ENCODE data around the gene SLC38A3.

GRCh38 chr3:50167841-50168209, 37.2 kb upstream of the SLC38A3 start:
- TF ChIP-seq CTCF (IDR thresholded peaks at IDR 0.05; ENCODE audit: control extremely low read depth in 1 of 3, insufficient read depth in 1 of 3, low read depth in 1 of 3, low read length in 3 of 3), result no peak
- TF ChIP-seq YY1 (IDR thresholded peaks at IDR 0.05; ENCODE audit: low read depth, low read length), result no peak
- TF ChIP-seq EP300 (IDR thresholded peaks at IDR 0.05; ENCODE audit: borderline replicate concordance in 1 of 2, low read depth in 2 of 2, low read length in 2 of 2), result no peak
- TF ChIP-seq CHD2 (IDR thresholded peaks at IDR 0.05; ENCODE audit: low read length), result no peak
- TF ChIP-seq SAP30 (IDR thresholded peaks at IDR 0.05; ENCODE audit: insufficient read depth, insufficient replicate concordance, low read length), result no peak

Measured in H1 (cell line).